GM21786 (cell line): ENCODE data around the gene CHD5.
"Not testable (repeated sequence)": the region's sequence is repeated elsewhere in the genome, so short reads cannot be mapped to it uniquely, and the experiment has no call there.

Source experiments
- ATAC-seq: cut with Tn5 transposase; IDR thresholded peaks from one replicate; pipeline ENCODE4 v1.9.1; 2021; ENCODE audit not compliant: unreplicated experiment

Gene CHD5

GRCh38 chr1:6088956-6089355 lies 91.2 kb downstream of the CHD5 start:
- ATAC-seq: no peak

- no peak for ATAC-seq
Measured at GRCh38 chr1:6087958-6088357, 92.2 kb downstream of the CHD5 start.

GRCh38 chr1:6087377-6087772 lies 92.7 kb downstream of the CHD5 start:
- ATAC-seq: no peak

GRCh38 chr1:6086762-6087376 lies 93.3 kb downstream of the CHD5 start:
- ATAC-seq: no peak

GRCh38 chr1:6086358-6086757 lies 93.8 kb downstream of the CHD5 start:
- no peak for ATAC-seq

GRCh38 chr1:6085666-6086065 lies 94.5 kb downstream of the CHD5 start:
- no peak for ATAC-seq

GRCh38 chr1:6084781-6085495 lies 95.2 kb downstream of the CHD5 start:
- ATAC-seq: no peak

GRCh38 chr1:6083801-6084446 lies 96.2 kb downstream of the CHD5 start:
- no peak for ATAC-seq

GRCh38 chr1:6083385-6083784 lies 96.7 kb downstream of the CHD5 start:
- ATAC-seq: no peak

GRCh38 chr1:6082430-6082971 lies 97.6 kb downstream of the CHD5 start:
- ATAC-seq: no peak

GRCh38 chr1:6081901-6082300 lies 98.2 kb downstream of the CHD5 start:
- no peak for ATAC-seq

GRCh38 chr1:6080469-6080868 lies 99.7 kb downstream of the CHD5 start:
- ATAC-seq: no peak

- ATAC-seq: no peak
Measured at GRCh38 chr1:6077919-6078318, 102.2 kb downstream of the CHD5 start.

- no peak for ATAC-seq
Measured at GRCh38 chr1:6077506-6077905, 102.6 kb downstream of the CHD5 start.

GRCh38 chr1:6077061-6077460 lies 103.1 kb downstream of the CHD5 start:
- ATAC-seq: not testable (repeated sequence)

GRCh38 chr1:6075748-6076147 lies 104.4 kb downstream of the CHD5 start:
- no peak for ATAC-seq

- no peak for ATAC-seq
Measured at GRCh38 chr1:6074192-6074901, 105.8 kb downstream of the CHD5 start.

- ATAC-seq: no peak
Measured at GRCh38 chr1:6073480-6074053, 106.6 kb downstream of the CHD5 start.

GRCh38 chr1:6072774-6073479 lies 107.2 kb downstream of the CHD5 start:
- no peak for ATAC-seq

- no peak for ATAC-seq
Measured at GRCh38 chr1:6071219-6071618, 108.9 kb downstream of the CHD5 start.
